Hepatocyte (in vitro differentiated cells): ENCODE data around the gene EFR3B. TPM values are rescaled to one million over a fixed set of nuclear protein-coding genes. Genes with fewer than 3 reads are reported as not detected.

ENCODE experiments used
- DNase-seq: peaks from one replicate; pipeline ENCODE4 v3.0.0-alpha.2; 2016; ENCODE audit warnings: low spot score
- H2AFZ ChIP-seq: fragments of 200-600 bp; sonication (generic); 2 replicates; pipeline ENCODE4 v1.6.0; 2016; ENCODE audit warnings: antibody characterized with exemption, mild to moderate bottlenecking
- H3K27ac ChIP-seq: fragments of 200-600 bp; sonication (generic); 2 replicates; pipeline ENCODE4 v1.5.1; 2016; ENCODE audit warnings: mild to moderate bottlenecking
- H3K27me3 ChIP-seq: fragments of 200-600 bp; sonication (generic); 2 replicates; pipeline ENCODE4 v1.6.1; 2016
- H3K36me3 ChIP-seq: fragments of 200-600 bp; sonication (generic); replicated peaks from 2 replicates; pipeline ENCODE4 v1.5.1; 2016; ENCODE audit warnings: low read depth; ENCODE audit not compliant: insufficient read depth
- H3K4me1 ChIP-seq: fragments of 200-600 bp; sonication (generic); 2 replicates; pipeline ENCODE4 v1.5.1; 2016; ENCODE audit warnings: mild to moderate bottlenecking, moderate library complexity; ENCODE audit not compliant: insufficient read depth
- H3K4me2 ChIP-seq: fragments of 200-600 bp; sonication (generic); 2 replicates; pipeline ENCODE4 v1.6.0; 2016
- H3K4me3 ChIP-seq: fragments of 200-600 bp; sonication (generic); 2 replicates; pipeline ENCODE4 v1.5.1; 2016; ENCODE audit warnings: mild to moderate bottlenecking
- H3K79me2 ChIP-seq: fragments of 200-600 bp; sonication (generic); 2 replicates; pipeline ENCODE4 v1.6.0; 2017; ENCODE audit warnings: mild to moderate bottlenecking
- H3K9me2 ChIP-seq: fragments of 200-600 bp; sonication (generic); replicated peaks from 2 replicates; pipeline ENCODE4 v1.6.0; 2017; ENCODE audit warnings: mild to moderate bottlenecking; ENCODE audit not compliant: insufficient read depth
- H3K9me3 ChIP-seq: fragments of 200-600 bp; sonication (generic); 2 replicates; pipeline ENCODE4 v1.5.1; 2016; ENCODE audit warnings: low read depth, mild to moderate bottlenecking
- H4K20me1 ChIP-seq: fragments of 200-600 bp; sonication (generic); 2 replicates; pipeline ENCODE4 v1.6.0; 2016; ENCODE audit warnings: mild to moderate bottlenecking; ENCODE audit not compliant: insufficient read depth, poor library complexity, severe bottlenecking
- EZH2 ChIP-seq: fragments of 200-600 bp; sonication (generic); IDR thresholded peaks from 2 replicates; pipeline ENCODE4 v1.6.1; 2016; ENCODE audit warnings: antibody characterized with exemption, mild to moderate bottlenecking, borderline replicate concordance
- EZH2phosphoT487 ChIP-seq: fragments of 200-600 bp; sonication (generic); IDR thresholded peaks from one replicate; pipeline ENCODE4 v1.6.1; 2018; ENCODE audit warnings: antibody characterized with exemption, mild to moderate bottlenecking, low read depth, moderate library complexity; ENCODE audit not compliant: unreplicated experiment, severe bottlenecking
- WGBS: methylation state at CpG from one replicate; pipeline ENCODE4 v1.1.6; 2016; ENCODE audit warnings: low lambda C conversion rate; ENCODE audit errors: missing lambda C conversion rate; 5-methylcytosine and 5-hydroxymethylcytosine counted together
- polyA plus RNA-seq: library from polyadenylated mRNA; unstranded; fragments of >200 nt; fragmentation: Nextera tagmentation; extraction: Ambion mirVana; gene quantifications from 2 replicates; pipeline ENCODE4 v1.2.1, GENCODE V29; 2016
- total RNA-seq: library from RNA; depleted of rRNA; stranded (reverse); fragments of >200 nt; gene quantifications from 2 replicates; pipeline ENCODE4 v1.2.3, GENCODE V29; 2014
- TF ChIP-seq, protein P1 (sequence below): fragments of 200-600 bp; sonication (generic); IDR thresholded peaks from 2 replicates; pipeline ENCODE4 v1.5.1; 2016; ENCODE audit warnings: antibody characterized with exemption, mild to moderate bottlenecking; ENCODE audit not compliant: poor library complexity

Gene EFR3B
- total and polyA plus RNA-seq, 2 experiments from 2014 or later, result 1.1 to 2.0 TPM

DNA sequence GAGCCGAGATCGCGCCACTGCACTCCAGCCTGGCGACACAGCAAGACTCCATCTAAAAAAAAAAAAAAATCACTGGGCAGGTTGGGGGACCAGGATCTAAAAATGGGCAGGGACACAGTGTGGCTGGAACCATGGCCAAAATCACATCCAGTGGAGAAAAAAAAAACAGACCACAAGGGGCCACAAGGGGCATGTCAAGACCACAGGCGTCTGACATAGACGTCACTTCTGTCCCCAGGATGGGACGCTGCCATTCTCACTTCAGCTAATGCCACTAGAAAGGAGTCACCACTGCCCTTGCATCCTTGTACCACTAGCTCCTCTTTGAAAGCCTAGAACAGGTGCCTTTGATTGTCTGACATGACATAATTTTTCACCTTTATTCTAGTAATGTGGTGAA is 129.0 kb downstream of the EFR3B start:
- no peak for TF ChIP-seq EZH2
- TF ChIP-seq EZH2phosphoT487, result no peak
- TF ChIP-seq, protein P1, sequence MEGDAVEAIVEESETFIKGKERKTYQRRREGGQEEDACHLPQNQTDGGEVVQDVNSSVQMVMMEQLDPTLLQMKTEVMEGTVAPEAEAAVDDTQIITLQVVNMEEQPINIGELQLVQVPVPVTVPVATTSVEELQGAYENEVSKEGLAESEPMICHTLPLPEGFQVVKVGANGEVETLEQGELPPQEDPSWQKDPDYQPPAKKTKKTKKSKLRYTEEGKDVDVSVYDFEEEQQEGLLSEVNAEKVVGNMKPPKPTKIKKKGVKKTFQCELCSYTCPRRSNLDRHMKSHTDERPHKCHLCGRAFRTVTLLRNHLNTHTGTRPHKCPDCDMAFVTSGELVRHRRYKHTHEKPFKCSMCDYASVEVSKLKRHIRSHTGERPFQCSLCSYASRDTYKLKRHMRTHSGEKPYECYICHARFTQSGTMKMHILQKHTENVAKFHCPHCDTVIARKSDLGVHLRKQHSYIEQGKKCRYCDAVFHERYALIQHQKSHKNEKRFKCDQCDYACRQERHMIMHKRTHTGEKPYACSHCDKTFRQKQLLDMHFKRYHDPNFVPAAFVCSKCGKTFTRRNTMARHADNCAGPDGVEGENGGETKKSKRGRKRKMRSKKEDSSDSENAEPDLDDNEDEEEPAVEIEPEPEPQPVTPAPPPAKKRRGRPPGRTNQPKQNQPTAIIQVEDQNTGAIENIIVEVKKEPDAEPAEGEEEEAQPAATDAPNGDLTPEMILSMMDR, result no peak
- H3K27me3 ChIP-seq, result peaks cover 50% of the 10 kb centered on the region

DNA sequence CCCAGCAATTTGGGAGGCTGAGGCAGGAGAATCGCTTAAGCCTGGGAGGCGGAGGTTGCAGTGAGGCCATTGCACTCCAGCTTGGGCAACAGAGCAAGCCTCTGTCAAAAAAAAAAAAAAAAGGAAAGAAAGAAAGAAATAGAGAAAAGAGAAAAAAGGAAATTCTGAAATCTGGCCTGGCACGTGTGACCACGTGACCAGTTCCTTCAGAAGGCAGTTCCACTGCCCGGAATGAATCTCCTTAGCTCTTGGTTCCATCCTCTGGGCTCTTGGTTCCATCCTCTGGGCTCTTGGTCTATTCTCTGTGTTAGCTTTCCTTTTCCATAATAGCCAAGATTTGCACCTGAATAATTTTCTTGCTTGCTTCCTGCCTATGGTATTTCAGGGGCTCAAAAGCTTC is 131.8 kb downstream of the EFR3B start:
- TF ChIP-seq, protein P1, result no peak
- no peak for TF ChIP-seq EZH2
- no peak for TF ChIP-seq EZH2phosphoT487
- no peak for DNase-seq
- Histone ChIP-seq H4K20me1 (no peaks in the 10 kb centered on the region), H3K9me2 (no peaks in the 10 kb centered on the region), H3K36me3 (no peaks in the 10 kb centered on the region), H2AFZ (no peak overlapping the region), H3K4me2 (no peak overlapping the region), H3K4me1 (peaks cover under 1% of the 10 kb centered on the region), H3K27ac (no peak overlapping the region), H3K9me3 (no peaks in the 10 kb centered on the region), H3K4me3 (no peak overlapping the region), H3K27me3 (peaks cover 22% of the 10 kb centered on the region), H3K79me2 (no peaks in the 10 kb centered on the region)
- 94% methylated on average over 5 of the region's 5 CpGs for WGBS

More for the DNA sequence above, 129.0 kb downstream of the EFR3B start:
- Histone ChIP-seq H3K9me3 (no peaks in the 10 kb centered on the region), H3K9me2 (no peaks in the 10 kb centered on the region), H2AFZ (no peak overlapping the region), H3K27ac (no peak overlapping the region), H3K4me2 (no peak overlapping the region), H3K79me2 (no peaks in the 10 kb centered on the region), H3K4me3 (no peak overlapping the region), H4K20me1 (no peaks in the 10 kb centered on the region), H3K4me1 (peaks cover 8% of the 10 kb centered on the region), H3K36me3 (no peaks in the 10 kb centered on the region)
- DNase-seq, result no peak
- 92% methylated on average over 7 of the region's 7 CpGs for WGBS

DNA sequence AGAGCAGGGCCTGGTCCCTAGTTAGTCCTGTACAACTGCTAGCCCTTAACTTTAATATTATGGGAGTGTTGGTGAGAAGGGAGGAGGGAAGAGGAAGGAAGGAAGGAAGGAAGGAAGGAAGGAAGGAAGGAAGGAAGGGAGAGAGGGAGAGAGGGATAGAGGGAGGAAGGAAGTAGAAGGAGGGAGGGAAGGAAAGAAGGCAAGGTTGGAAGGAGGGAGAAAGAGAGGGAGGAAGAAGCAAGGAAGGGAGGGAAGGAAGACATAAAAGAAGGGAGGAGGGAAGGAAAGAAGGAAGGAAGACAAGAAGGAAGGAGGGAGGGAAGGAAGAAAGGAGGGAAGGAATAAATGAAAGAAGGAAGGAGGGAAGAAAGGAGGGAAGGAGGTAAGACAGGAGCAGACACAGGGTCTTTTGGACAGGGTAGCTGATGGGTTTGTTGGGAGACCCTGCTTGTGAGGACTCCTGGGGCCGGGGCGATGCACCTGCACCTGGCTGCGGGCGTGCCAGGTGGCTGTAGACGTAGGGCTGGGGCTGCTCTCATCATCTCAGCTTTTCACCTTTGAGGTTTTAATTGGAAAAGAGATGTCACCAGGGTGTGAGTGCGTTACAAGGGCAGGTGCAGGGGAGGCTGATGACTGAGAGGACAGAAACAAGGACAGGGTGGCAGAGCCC is 132.5 kb downstream of the EFR3B start:
- Histone ChIP-seq H3K9me2 (no peaks in the 10 kb centered on the region), H3K27ac (no peak overlapping the region), H3K4me2 (no peak overlapping the region), H3K9me3 (no peaks in the 10 kb centered on the region), H3K79me2 (no peaks in the 10 kb centered on the region), H4K20me1 (no peaks in the 10 kb centered on the region), H3K36me3 (no peaks in the 10 kb centered on the region), H3K27me3 (peaks cover 16% of the 10 kb centered on the region), H2AFZ (no peak overlapping the region), H3K4me3 (no peak overlapping the region), H3K4me1 (no peaks in the 10 kb centered on the region)
- WGBS, result 88% methylated on average over 6 of the region's 6 CpGs
- no peak for DNase-seq
- TF ChIP-seq, protein P1, result no peak
- TF ChIP-seq EZH2, result no peak
- TF ChIP-seq EZH2phosphoT487, result no peak
